HepG2 (cell line): Measurements from ENCODE around the gene PSMB11. TPM values are rescaled to one million over a fixed set of nuclear protein-coding genes. Genes with fewer than 3 reads are reported as not detected.

Experiments used
- ATAC-seq: fragments of 200-7000 bp; cut with Tn5 transposase; 3 replicates; pipeline ENCODE4 v1.9.1; 2020; ENCODE audit warnings: mild to moderate bottlenecking, moderate library complexity
- BruUV-seq: library from RNA; stranded (reverse); fragments of 400-500 nt; replicated peaks from 2 replicates; lab custom pipeline; 2021; lab: Mats Ljungman, UMichigan
- CTCF ChIA-PET: fragments of 300-600 bp; formaldehyde crosslinking; extraction: SDS; loops from one replicate; lab custom pipeline; 2021; ENCODE audit warnings: low total read pairs, inconsistent platforms, low intra/inter-chr PET ratio; lab: Yijun Ruan, JAX
- POLR2A ChIA-PET: fragments of 350-600 bp; sonication (Branson Sonifier 250); formaldehyde crosslinking; loops from one replicate; lab custom pipeline; 2020; ENCODE audit warnings: antibody characterized with exemption, inconsistent platforms; lab: Yijun Ruan, JAX
- DNase-seq: peaks from one replicate; pipeline ENCODE4 v3.0.0-alpha.2; 2015; ENCODE audit warnings: low spot score
- FAIRE-seq: peaks from 3 replicates; lab custom pipeline; 2011; peaks lifted over from hg19 to GRCh38; lab: Jason Lieb, UNC
- H2AFZ ChIP-seq: one replicate; pipeline ENCODE4 v1.6.1; 2011; ENCODE audit warnings: low read length, inconsistent platforms
- H3K27ac ChIP-seq: fragments of 300-600 bp; 3 replicates; pipeline ENCODE4 v1.8.0; 2011; ENCODE audit warnings: mixed run types, mild to moderate bottlenecking, mixed read lengths, low read length, inconsistent platforms; ENCODE audit not compliant: insufficient read depth; ENCODE audit errors: extremely low read length
- H3K27me3 ChIP-seq, 2 experiments: fragments of 200-600 bp in 1 of 2; 2 replicates in 1 of 2; 3 replicates in 1 of 2; pipeline versions ENCODE4 v1.6.0 to v1.8.0; 2011; ENCODE audit warnings: low read length in 2 of 2, mild to moderate bottlenecking in 2 of 2, moderate library complexity in 2 of 2, inconsistent platforms in 1 of 2; ENCODE audit not compliant: insufficient read depth in 2 of 2, control insufficient read depth in 1 of 2
- H3K36me3 ChIP-seq, 2 experiments: fragments of 200-600 bp in 1 of 2; replicated peaks in 1 of 2; 2 replicates in 1 of 2; 3 replicates in 1 of 2; pipeline versions ENCODE4 v1.5.1 to v1.8.0; 2011; ENCODE audit warnings: low read length in 2 of 2, inconsistent platforms in 1 of 2; ENCODE audit not compliant: insufficient read depth in 2 of 2, control insufficient read depth in 1 of 2
- H3K4me1 ChIP-seq: 2 replicates; pipeline ENCODE4 v1.5.1; 2012; ENCODE audit warnings: low read length, inconsistent platforms; ENCODE audit not compliant: insufficient read depth
- H3K4me2 ChIP-seq: 2 replicates; pipeline ENCODE4 v1.6.0; 2011; ENCODE audit warnings: low read depth, low read length, inconsistent platforms
- H3K4me3 ChIP-seq, 3 experiments: fragments of 200-600 bp in 1 of 3; sonication (generic), shearing (Covaris generic) in 1 of 3; replicated peaks in 1 of 3; 2 replicates each; pipeline ENCODE4 v1.5.1; 2011 to 2016; ENCODE audit warnings: low read length in 3 of 3, inconsistent platforms in 2 of 3, low read depth in 2 of 3, mild to moderate bottlenecking in 2 of 3, control low read depth in 1 of 3, mixed read lengths in 1 of 3; ENCODE audit not compliant: insufficient read depth in 1 of 3
- H3K79me2 ChIP-seq: one replicate; pipeline ENCODE4 v1.6.1; 2011; ENCODE audit warnings: low read length, inconsistent platforms; ENCODE audit not compliant: insufficient read depth
- H3K9ac ChIP-seq: 2 replicates; pipeline ENCODE4 v1.6.0; 2011; ENCODE audit warnings: mild to moderate bottlenecking, low read depth, low read length, inconsistent platforms; ENCODE audit not compliant: insufficient read depth
- H3K9me3 ChIP-seq: 2 replicates; pipeline ENCODE4 v1.5.1; 2012; ENCODE audit warnings: mild to moderate bottlenecking, low read length
- H4K20me1 ChIP-seq: 2 replicates; pipeline ENCODE4 v1.6.0; 2011; ENCODE audit warnings: inconsistent platforms, mild to moderate bottlenecking, low read length, moderate library complexity; ENCODE audit not compliant: insufficient read depth
- BORCS8-MEF2B ChIP-seq: sonication (generic); formaldehyde crosslinking; IDR thresholded peaks from 2 replicates; pipeline ENCODE4 v1.8.0; 2022; ENCODE audit warnings: mild to moderate bottlenecking, missing genetic modification reagents
- BRF2 ChIP-seq: sonication (generic); formaldehyde crosslinking; IDR thresholded peaks from 2 replicates; pipeline ENCODE4 v1.8.1; 2022; ENCODE audit warnings: mild to moderate bottlenecking, missing genetic modification reagents
- CHD2 ChIP-seq: IDR thresholded peaks from 2 replicates; pipeline ENCODE4 v1.6.1; 2011; ENCODE audit warnings: low read depth, low read length, improper control_type of control experiment
- HHEX ChIP-seq: IDR thresholded peaks from 2 replicates; pipeline ENCODE4 v1.6.1; 2016; ENCODE audit warnings: control low read depth
- HMG20B ChIP-seq: conservative IDR thresholded peaks from 2 replicates; pipeline ENCODE4 v1.6.1; 2016; ENCODE audit warnings: missing genetic modification reagents, missing compliant biosample characterization
- IRF1 ChIP-seq: sonication (generic); formaldehyde crosslinking; IDR thresholded peaks from 2 replicates; pipeline ENCODE4 v1.4.0; 2020; ENCODE audit warnings: low read depth, mild to moderate bottlenecking, missing genetic modification reagents
- MXI1 ChIP-seq: IDR thresholded peaks from 3 replicates; pipeline ENCODE4 v1.6.1; 2012; ENCODE audit warnings: low read depth, low read length, inconsistent platforms, borderline replicate concordance
- TFDP1 ChIP-seq: IDR thresholded peaks from 2 replicates; pipeline ENCODE4 v1.6.1; 2016; ENCODE audit warnings: missing compliant biosample characterization, missing genetic modification reagents, borderline replicate concordance
- TOPORS ChIP-seq: sonication (generic); formaldehyde crosslinking; IDR thresholded peaks from 2 replicates; pipeline ENCODE4 v1.8.0; 2023; ENCODE audit warnings: mild to moderate bottlenecking, missing genetic modification reagents
- TSC22D2 ChIP-seq: sonication (generic); formaldehyde crosslinking; IDR thresholded peaks from 2 replicates; pipeline ENCODE4 v1.5.1; 2020; ENCODE audit warnings: missing genetic modification reagents, mild to moderate bottlenecking, borderline replicate concordance
- ZBTB7A ChIP-seq: sonication (generic); formaldehyde crosslinking; IDR thresholded peaks from 2 replicates; pipeline ENCODE4 v1.8.0; 2022; ENCODE audit warnings: mild to moderate bottlenecking, missing genetic modification reagents
- ZC3H4 ChIP-seq: sonication (generic); formaldehyde crosslinking; IDR thresholded peaks from 2 replicates; pipeline ENCODE4 v1.4.0; 2020; ENCODE audit warnings: missing genetic modification reagents, borderline replicate concordance
- ZFP36L1 ChIP-seq: sonication (generic); formaldehyde crosslinking; IDR thresholded peaks from 2 replicates; pipeline ENCODE4 v1.8.0; 2022; ENCODE audit warnings: mild to moderate bottlenecking, missing genetic modification reagents, moderate library complexity
- ZKSCAN5 ChIP-seq: sonication (generic); formaldehyde crosslinking; IDR thresholded peaks from 2 replicates; pipeline ENCODE4 v1.5.1; 2020; ENCODE audit warnings: mild to moderate bottlenecking, missing genetic modification reagents
- ZNF224 ChIP-seq: sonication (generic); formaldehyde crosslinking; IDR thresholded peaks from 2 replicates; pipeline ENCODE4 v1.5.0; 2020; ENCODE audit warnings: mild to moderate bottlenecking, missing genetic modification reagents
- ZNF329 ChIP-seq: sonication (generic); formaldehyde crosslinking; IDR thresholded peaks from 2 replicates; pipeline ENCODE4 v1.9.0; 2021; ENCODE audit warnings: low read depth, mild to moderate bottlenecking, missing genetic modification reagents
- ZNF333 ChIP-seq: sonication (generic); formaldehyde crosslinking; IDR thresholded peaks from 2 replicates; pipeline ENCODE4 v1.4.0; 2020; ENCODE audit warnings: mild to moderate bottlenecking, missing genetic modification reagents, borderline replicate concordance
- ZNF354B ChIP-seq: sonication (generic); formaldehyde crosslinking; IDR thresholded peaks from 2 replicates; pipeline ENCODE4 v1.8.0; 2022; ENCODE audit warnings: mild to moderate bottlenecking, missing genetic modification reagents
- ZNF510 ChIP-seq: sonication (generic); formaldehyde crosslinking; IDR thresholded peaks from 2 replicates; pipeline ENCODE4 v1.4.0; 2020; ENCODE audit warnings: low read depth, mild to moderate bottlenecking, missing genetic modification reagents
- ZNF766 ChIP-seq: sonication (generic); formaldehyde crosslinking; IDR thresholded peaks from 2 replicates; pipeline ENCODE4 v1.5.0; 2020; ENCODE audit warnings: missing genetic modification reagents, borderline replicate concordance
- ZNF850 ChIP-seq: sonication (generic); formaldehyde crosslinking; conservative IDR thresholded peaks from 2 replicates; pipeline ENCODE4 v1.9.0; 2021; ENCODE audit warnings: mild to moderate bottlenecking, missing genetic modification reagents
- WGBS: methylation state at CpG from one replicate; pipeline ENCODE4 v1.1.6; 2017; ENCODE audit warnings: low lambda C conversion rate; 5-methylcytosine and 5-hydroxymethylcytosine counted together
- in situ Hi-C: cut with HindIII; loops from 2 replicates; pipeline ENCODE4 v1.10.0; 2017; ENCODE audit warnings: low pct_unique_long_range_greater_than_20kb; ENCODE audit not compliant: extremely low pct_ligation_motif_present
- intact Hi-C: fragments of 100-400 bp; cut with micrococcal nuclease; formaldehyde crosslinking; loops from one replicate; pipeline ENCODE4 v1.10.0; 2022; ENCODE audit not compliant: unreplicated experiment
- polyA plus RNA-seq, 8 experiments: library from polyadenylated mRNA; depleted of rRNA in 3 of 8; stranded (reverse) in 7 of 8; unstranded in 1 of 8; fragments of >200 nt; fragmentation: Illumina TruSeq in 4 of 8; extraction: Trizol in 4 of 8; gene quantifications; 2 replicates each; pipeline versions ENCODE4 v1.2.1 to v1.2.3, GENCODE V29; 2011 to 2016; ENCODE audit warnings: low read depth in 4 of 8, missing spikeins in 1 of 8, mixed read lengths in 1 of 8; ENCODE audit not compliant: insufficient read depth in 1 of 8
- total RNA-seq, 5 experiments: library from RNA; depleted of rRNA; stranded (reverse); fragments of >200 nt; fragmentation: Illumina TruSeq; extraction: Trizol; gene quantifications; 2 replicates each; pipeline ENCODE4 v1.2.3, GENCODE V29; 2016; ENCODE audit warnings: low read depth in 1 of 5

PSMB11 gene
- total and polyA plus RNA-seq, 2 of the 13 experiments (the other 11 are each of a cell fraction or from before 2014, with no cell fraction given), result not detected

GRCh38 chr14:23071921-23072539 lies 30.0 kb downstream of the PSMB11 start:
- ATAC-seq (peak; percentile 49), FAIRE-seq (no peak)
- H3K79me2 ChIP-seq, result peaks cover 37% of the 10 kb centered on the region
- TF ChIP-seq ZFP36L1, result no peak
- TF ChIP-seq BORCS8-MEF2B (CRISPR knock-in tag), result peak; percentile 20; the same call in 1 of the 2 replicates
- no peak for TF ChIP-seq ZC3H4 (CRISPR knock-in tag)
- no peak for TF ChIP-seq TSC22D2
- peak; percentile 19; the same call in 1 of the 2 replicates for TF ChIP-seq ZNF224 (CRISPR knock-in tag)
- TF ChIP-seq CHD2, result no peak
- peak; percentile 13; the same call in 1 of the 2 replicates for TF ChIP-seq ZBTB7A
- TF ChIP-seq MXI1, result peak; percentile 39; the same call in 1 of the 3 replicates
- no peak for TF ChIP-seq ZNF850 (CRISPR knock-in tag)
- peak; percentile 92; the same call in 1 of the 2 replicates for TF ChIP-seq TOPORS (CRISPR knock-in tag)
- 0 out of 2 replicates have a peak, but pooled peaks have one; percentile 39 for TF ChIP-seq IRF1 (CRISPR knock-in tag)
- TF ChIP-seq HHEX (CRISPR knock-in tag), result 0 out of 2 replicates have a peak, but pooled peaks have one; percentile 24
- 0 out of 2 replicates have a peak, but pooled peaks have one; percentile 8 for TF ChIP-seq BRF2 (CRISPR knock-in tag)
- no peak for TF ChIP-seq ZKSCAN5 (CRISPR knock-in tag)
- TF ChIP-seq ZNF354B (CRISPR knock-in tag), result peak; percentile 92; the same call in 1 of the 2 replicates
- no peak for TF ChIP-seq ZNF510
- TF ChIP-seq HMG20B (CRISPR knock-in tag), result no peak
- TF ChIP-seq TFDP1 (CRISPR knock-in tag), result no peak; the same call in 1 of the 2 replicates
- TF ChIP-seq ZNF329 (CRISPR knock-in tag), result 0 out of 2 replicates have a peak, but pooled peaks have one; percentile 6
- peak; percentile 43; the same call in 1 of the 2 replicates for TF ChIP-seq ZNF766 (CRISPR knock-in tag)
- 0 out of 2 replicates have a peak, but pooled peaks have one; percentile 9 for TF ChIP-seq ZNF333 (CRISPR knock-in tag)

More at GRCh38 chr14:23071921-23072539, 30.0 kb downstream of the PSMB11 start:
- POLR2A ChIA-PET, result interaction anchor here (0.6 to 5.6 kb wide), 43 partner anchors 9 to 1170 kb away, joined by 3 to 146 read pairs (median 4); partner anchors contain the start of genes ACIN1, AJUBA, BCL2L2 and C14orf119
- no peaks in the 10 kb centered on the region; a peak in 1 of 5 replicates for H3K27me3 ChIP-seq
- H3K4me2 ChIP-seq, result peak overlapping the region; percentile 97
- peaks cover 41 to 72% of the 10 kb centered on the region in 2 experiments for H3K36me3 ChIP-seq
- H3K9ac ChIP-seq, result peak overlapping the region; percentile 89
- H2AFZ ChIP-seq, result no peak overlapping the region
- intact Hi-C loops (loop anchor here (1.0 kb wide), 1 partner anchor 22 kb away; no protein-coding TSS in a partner anchor), in situ Hi-C loops (no loop called here)
- peak overlapping the region; percentile 85 to 91 (median 86); a peak in 5 of 6 replicates for H3K4me3 ChIP-seq
- H3K9me3 ChIP-seq, result no peaks in the 10 kb centered on the region
- peaks cover 19% of the 10 kb centered on the region for H4K20me1 ChIP-seq
- DNase-seq, result no peak
- no TSS peak for BruUV-seq
- peak overlapping the region; percentile 69 for H3K27ac ChIP-seq
- peaks cover 42% of the 10 kb centered on the region for H3K4me1 ChIP-seq
- WGBS, result 65% methylated on average over 5 of the region's 5 CpGs
- CTCF ChIA-PET, result interaction anchor here (0.7 to 4.5 kb wide), 4 partner anchors 13 to 115 kb away, joined by 3 to 34 read pairs (median 3); partner anchors contain the start of genes ACIN1 and CEBPE
